ENCODE data around the gene PPP1R14B.

GRCh38 chr11:64238076-64238475 lies 8.7 kb downstream of the PPP1R14B start:
- TF ChIP-seq, protein P1, sequence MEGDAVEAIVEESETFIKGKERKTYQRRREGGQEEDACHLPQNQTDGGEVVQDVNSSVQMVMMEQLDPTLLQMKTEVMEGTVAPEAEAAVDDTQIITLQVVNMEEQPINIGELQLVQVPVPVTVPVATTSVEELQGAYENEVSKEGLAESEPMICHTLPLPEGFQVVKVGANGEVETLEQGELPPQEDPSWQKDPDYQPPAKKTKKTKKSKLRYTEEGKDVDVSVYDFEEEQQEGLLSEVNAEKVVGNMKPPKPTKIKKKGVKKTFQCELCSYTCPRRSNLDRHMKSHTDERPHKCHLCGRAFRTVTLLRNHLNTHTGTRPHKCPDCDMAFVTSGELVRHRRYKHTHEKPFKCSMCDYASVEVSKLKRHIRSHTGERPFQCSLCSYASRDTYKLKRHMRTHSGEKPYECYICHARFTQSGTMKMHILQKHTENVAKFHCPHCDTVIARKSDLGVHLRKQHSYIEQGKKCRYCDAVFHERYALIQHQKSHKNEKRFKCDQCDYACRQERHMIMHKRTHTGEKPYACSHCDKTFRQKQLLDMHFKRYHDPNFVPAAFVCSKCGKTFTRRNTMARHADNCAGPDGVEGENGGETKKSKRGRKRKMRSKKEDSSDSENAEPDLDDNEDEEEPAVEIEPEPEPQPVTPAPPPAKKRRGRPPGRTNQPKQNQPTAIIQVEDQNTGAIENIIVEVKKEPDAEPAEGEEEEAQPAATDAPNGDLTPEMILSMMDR (IDR thresholded peaks at IDR 0.05; ENCODE audit: low read length) = no peak
- TF ChIP-seq EZH2phosphoT487 (IDR thresholded peaks at IDR 0.05; ENCODE audit: low read length) (no peak), EZH2 (optimal IDR thresholded peaks at IDR 0.05; ENCODE audit: low read depth, low read length) (no peak)

Data from MM.1S (cell line).